C1 segment of cervical spinal cord (tissue), 14 donors: ENCODE measurements around the gene CHMP4B.

Experiments used
- DNase-seq, 14 donors: peaks; one replicate each; lab custom pipeline; 2025; lab: John Stamatoyannopoulos, UW

The CHMP4B gene

DNA sequence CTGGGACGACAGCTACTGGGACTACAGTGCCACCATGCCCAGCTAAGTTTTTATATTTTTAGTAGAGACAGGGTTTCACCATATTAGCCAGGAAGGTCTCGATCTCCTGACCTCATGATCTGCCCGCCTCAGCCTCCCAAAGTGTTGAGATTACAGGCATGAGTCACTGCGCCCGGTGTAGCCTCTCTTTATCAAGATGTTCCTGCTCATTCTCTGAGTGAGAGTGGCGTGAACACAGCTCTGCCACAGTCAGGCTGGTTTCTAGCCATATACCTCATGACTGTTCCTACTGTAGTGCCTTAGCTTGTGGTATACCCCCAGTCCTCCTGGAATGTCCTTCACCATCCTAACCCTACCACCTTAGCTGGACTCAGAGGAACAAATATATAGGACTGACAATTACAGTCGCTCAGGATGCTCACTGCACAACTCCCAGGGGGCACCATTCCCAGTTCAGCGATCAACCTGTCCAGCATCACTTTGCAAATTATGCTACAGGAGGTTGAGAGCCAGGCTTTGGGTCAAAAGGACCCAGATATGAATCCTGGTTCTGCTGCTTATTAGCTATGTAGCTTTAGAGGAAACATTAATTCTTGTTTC, 86.3 kb downstream of the CHMP4B start:
- no peak for DNase-seq

DNA sequence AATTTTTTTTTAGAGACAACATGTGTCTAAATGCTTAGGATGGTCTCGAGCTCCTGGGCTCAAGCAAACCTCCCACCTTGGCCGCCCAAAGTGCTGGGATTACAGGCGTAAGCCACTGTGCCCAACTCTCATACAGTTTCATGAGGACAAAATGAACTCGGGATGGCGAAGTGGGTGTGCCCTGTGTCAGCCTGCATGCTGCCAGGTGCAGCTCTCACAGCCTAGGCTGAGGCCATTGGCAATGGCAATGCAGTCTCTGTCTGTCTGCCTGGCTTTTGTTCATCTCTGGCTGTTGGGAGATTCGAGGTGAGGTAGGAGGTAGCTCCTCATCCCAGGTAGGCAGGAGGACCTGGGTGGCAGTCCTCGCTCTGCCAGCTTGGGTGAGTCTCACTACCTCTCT, 88.0 kb downstream of the CHMP4B start:
- DNase-seq, result no peak

DNA sequence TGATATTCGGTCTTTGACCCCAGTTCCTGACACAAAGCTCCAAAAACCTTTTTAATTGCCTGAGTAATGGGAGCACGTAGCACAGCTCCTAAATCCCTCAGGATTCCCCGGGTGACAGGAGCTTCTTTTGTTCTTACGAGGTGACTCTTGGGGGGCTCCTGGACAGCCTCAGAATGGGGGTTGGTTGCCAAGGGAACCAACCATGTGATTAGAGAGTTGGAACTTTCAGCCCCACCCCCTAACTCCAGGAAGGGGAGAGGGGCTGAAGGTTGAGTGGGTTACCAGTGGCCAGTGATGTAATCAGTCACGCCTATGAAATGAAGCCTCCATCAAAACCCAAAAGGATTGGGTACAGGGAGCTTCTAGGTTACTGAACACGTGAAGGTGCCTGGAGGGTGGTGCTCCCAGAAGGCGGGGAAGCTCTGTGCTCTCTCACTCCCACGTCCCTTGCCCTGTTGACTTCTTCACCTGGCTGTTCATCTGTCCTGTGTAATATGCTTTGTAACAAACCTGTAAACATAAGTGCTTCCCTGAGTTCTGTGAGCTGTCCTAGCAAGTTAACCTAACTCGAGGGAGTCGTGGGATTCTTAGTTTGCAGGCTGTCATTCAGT, 89.5 kb downstream of the CHMP4B start:
- no peak for DNase-seq

DNA sequence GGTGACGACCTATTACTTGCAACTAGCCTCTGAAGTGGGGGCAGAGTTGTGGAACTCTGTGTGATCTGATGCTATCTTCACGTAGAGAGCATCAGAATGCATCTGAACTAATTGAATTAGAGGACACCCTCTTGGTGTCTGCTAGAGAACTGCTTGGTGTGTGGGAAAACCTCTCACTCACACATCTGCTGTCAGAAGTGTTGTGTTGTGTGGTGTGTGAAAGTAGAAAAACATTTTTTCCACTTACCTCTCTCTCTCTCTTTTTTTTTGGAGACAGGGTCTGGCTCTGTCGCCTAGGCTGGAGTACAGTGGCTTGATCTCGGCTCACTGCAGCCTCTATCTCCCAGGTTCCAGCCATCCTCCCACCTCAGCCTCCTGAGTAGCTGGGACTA, 90.0 kb downstream of the CHMP4B start:
- DNase-seq, result no peak

DNA sequence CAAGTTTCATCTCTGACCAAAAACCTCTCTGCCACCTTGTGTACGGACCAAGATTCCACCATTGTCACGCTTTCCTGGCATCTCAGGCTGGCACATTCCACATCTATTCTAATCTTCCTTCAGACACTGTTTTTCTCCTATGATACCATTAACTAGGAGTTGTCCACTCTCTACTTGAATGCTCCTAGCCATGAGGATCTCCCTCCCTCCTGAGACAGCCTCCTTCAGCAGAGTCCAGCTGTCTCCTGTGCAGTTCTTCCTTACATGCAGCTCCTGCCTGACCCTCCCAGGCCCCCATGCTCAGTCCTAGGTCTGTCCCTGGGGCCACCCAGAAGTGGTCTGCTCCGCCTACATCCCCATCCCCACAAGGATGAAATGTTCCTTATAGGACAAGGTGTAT, 90.9 kb downstream of the CHMP4B start:
- DNase-seq, result no peak
